ENCODE results near the gene PDP2.

DNA sequence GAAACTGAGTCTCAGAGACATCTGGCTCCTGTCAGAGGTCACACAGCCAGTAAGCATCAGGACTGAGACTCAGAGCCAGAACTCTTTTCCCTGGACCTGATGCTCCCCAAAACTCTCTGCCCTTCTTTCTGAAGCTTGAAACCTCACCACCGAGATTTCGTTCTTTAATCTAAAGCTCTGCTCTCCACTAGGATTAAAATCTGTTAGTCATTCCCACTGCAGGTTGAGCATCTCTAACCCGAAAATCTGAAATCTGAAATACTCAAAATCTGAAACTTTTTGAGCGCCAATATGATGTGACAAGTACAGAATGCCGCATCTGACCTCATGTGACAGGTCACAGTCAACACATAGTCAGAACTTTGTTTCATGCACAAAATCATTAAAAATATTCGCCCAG, 36.2 kb downstream of the PDP2 start:
- TF ChIP-seq TARDBP (IDR thresholded peaks at IDR 0.05) = no peak
- TF ChIP-seq ELF4 (IDR thresholded peaks at IDR 0.05) = no peak
- TF ChIP-seq, protein P1, sequence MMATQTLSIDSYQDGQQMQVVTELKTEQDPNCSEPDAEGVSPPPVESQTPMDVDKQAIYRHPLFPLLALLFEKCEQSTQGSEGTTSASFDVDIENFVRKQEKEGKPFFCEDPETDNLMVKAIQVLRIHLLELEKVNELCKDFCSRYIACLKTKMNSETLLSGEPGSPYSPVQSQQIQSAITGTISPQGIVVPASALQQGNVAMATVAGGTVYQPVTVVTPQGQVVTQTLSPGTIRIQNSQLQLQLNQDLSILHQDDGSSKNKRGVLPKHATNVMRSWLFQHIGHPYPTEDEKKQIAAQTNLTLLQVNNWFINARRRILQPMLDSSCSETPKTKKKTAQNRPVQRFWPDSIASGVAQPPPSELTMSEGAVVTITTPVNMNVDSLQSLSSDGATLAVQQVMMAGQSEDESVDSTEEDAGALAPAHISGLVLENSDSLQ (IDR thresholded peaks at IDR 0.05) = no peak
- TF ChIP-seq SUZ12 (IDR thresholded peaks at IDR 0.05) = no peak
- TF ChIP-seq ZNF384 (IDR thresholded peaks at IDR 0.05) = no peak
- no peak for TF ChIP-seq L3MBTL2 (conservative IDR thresholded peaks at IDR 0.05)
- TF ChIP-seq SP1 (IDR thresholded peaks at IDR 0.05) = no peak
- TF ChIP-seq BHLHE40 (IDR thresholded peaks at IDR 0.05; ENCODE audit: borderline replicate concordance) = no peak
- TF ChIP-seq CTBP1 (IDR thresholded peaks at IDR 0.05; ENCODE audit: borderline replicate concordance) = no peak
